Spleen (tissue), 11 donors: ENCODE measurements around the gene DRC1. TPM values are rescaled to one million over a fixed set of nuclear protein-coding genes. Genes with fewer than 3 reads are reported as not detected.

Experiments
- DNase-seq: peaks from one replicate; pipeline ENCODE4 v3.0.0-alpha.2; 2020
- H3K27ac ChIP-seq, 8 donors: fragments of 200-600 bp; sonication (generic) in 7 of 8; 1 replicate in 4 of 8; 2 replicates in 4 of 8; pipeline versions ENCODE4 v1.5.0 to v1.8.0; 2016 to 2021; ENCODE audit warnings: inconsistent platforms in 4 of 8, mild to moderate bottlenecking in 4 of 8, moderate library complexity in 1 of 8
- H3K27me3 ChIP-seq, 7 donors: fragments of 200-600 bp; sonication (generic) in 6 of 7; replicated peaks in 1 of 7; 1 replicate in 4 of 7; 2 replicates in 3 of 7; pipeline versions ENCODE4 v1.5.0 to v1.8.0; 2016 to 2021; ENCODE audit warnings: inconsistent platforms in 3 of 7, mild to moderate bottlenecking in 1 of 7
- H3K36me3 ChIP-seq, 6 donors: fragments of 200-600 bp; sonication (generic) in 5 of 6; 1 replicate in 4 of 6; 2 replicates in 2 of 6; pipeline versions ENCODE4 v1.5.0 to v1.8.0; 2016 to 2021; ENCODE audit warnings: inconsistent platforms in 2 of 6
- H3K4me1 ChIP-seq, 6 donors: fragments of 200-600 bp; sonication (generic) in 5 of 6; 1 replicate in 3 of 6; 2 replicates in 3 of 6; pipeline versions ENCODE4 v1.5.0 to v1.8.0; 2016 to 2021; ENCODE audit warnings: inconsistent platforms in 3 of 6
- H3K4me3 ChIP-seq, 8 donors: fragments of 200-600 bp; sonication (generic) in 7 of 8; 1 replicate in 4 of 8; 2 replicates in 4 of 8; pipeline versions ENCODE4 v1.5.0 to v1.8.0; 2016 to 2021; ENCODE audit warnings: inconsistent platforms in 4 of 8, mild to moderate bottlenecking in 4 of 8, moderate library complexity in 2 of 8
- H3K9me3 ChIP-seq, 8 donors: fragments of 200-600 bp; sonication (generic) in 7 of 8; 1 replicate in 4 of 8; 2 replicates in 4 of 8; pipeline versions ENCODE4 v1.5.0 to v1.8.0; 2016 to 2021; ENCODE audit warnings: inconsistent platforms in 4 of 8
- POLR2A ChIP-seq, 3 donors: fragments of 450-650 bp; IDR thresholded peaks; one replicate each; pipeline ENCODE4 v1.5.1; 2017; ENCODE audit warnings: antibody characterized with exemption in 3 of 3, mild to moderate bottlenecking in 1 of 3
- POLR2AphosphoS5 ChIP-seq, 3 donors: sonication (generic); formaldehyde crosslinking; IDR thresholded peaks; one replicate each; pipeline ENCODE4 v1.5.1; 2017; ENCODE audit warnings: antibody characterized with exemption in 3 of 3
- WGBS, 5 donors: extraction: QIAGEN DNeasy Blood & Tissue Kit in 3 of 5; methylation state at CpG; one replicate each; pipeline versions ENCODE4 v1.1.5 to v1.1.7; 2013 to 2018; 5-methylcytosine and 5-hydroxymethylcytosine counted together
- intact Hi-C: fragments of 100-400 bp; cut with DNase I; formaldehyde crosslinking; loops from one replicate; pipeline ENCODE4 v1.15.0; 2023; ENCODE audit warnings: low total_unique reads
- polyA plus RNA-seq, 3 donors: library from polyadenylated mRNA; stranded (reverse); fragments of 200-250 nt; gene quantifications; one replicate each; pipeline ENCODE4 v1.2.1, GENCODE V29; 2013
- total RNA-seq, 7 donors: library from RNA; depleted of rRNA in 3 of 7; stranded (reverse); fragments of >200 nt in 3 of 7; fragmentation: NEBNext Ultra II Directional in 4 of 7; extraction: Animal tissue kit (Norgen Biotek cat#: 25700) in 4 of 7; gene quantifications; one replicate each; pipeline versions ENCODE4 v1.1.0 to v1.2.1, GENCODE V29; 2016 to 2021
- TF ChIP-seq, protein P1 (sequence below), 11 experiments: fragments of 200-600 bp in 7 of 11; fragments of 450-650 bp in 4 of 11; sonication (generic) in 4 of 11; IDR thresholded peaks in 8 of 11; conservative IDR thresholded peaks in 3 of 11; 1 replicate in 7 of 11; 2 replicates in 4 of 11; pipeline versions ENCODE4 v1.4.0 to v1.8.0; 2016 to 2021; ENCODE audit warnings: antibody characterized with exemption in 11 of 11, inconsistent platforms in 4 of 11, mild to moderate bottlenecking in 1 of 11
- donor health status: healthy with polysubstance abuse.
- donor health status: DM: no; HTN: no; CAD: no; lungs with moderate emphysema.
- donor health status: DM: no; HTN: no; CAD: no.
- donor health status: Bipolar disorder and iron deficiency.
- donor health status: healthy.
- donor health status: DM: no; HTN: no; CAD: no.
- donor health status: DM: yes; HTN: yes; CAD: no.

DRC1 gene
- total and polyA plus RNA-seq, 10 donors, result 0.04 to 0.25 (median 0.23) TPM; not detected in 7

DNA sequence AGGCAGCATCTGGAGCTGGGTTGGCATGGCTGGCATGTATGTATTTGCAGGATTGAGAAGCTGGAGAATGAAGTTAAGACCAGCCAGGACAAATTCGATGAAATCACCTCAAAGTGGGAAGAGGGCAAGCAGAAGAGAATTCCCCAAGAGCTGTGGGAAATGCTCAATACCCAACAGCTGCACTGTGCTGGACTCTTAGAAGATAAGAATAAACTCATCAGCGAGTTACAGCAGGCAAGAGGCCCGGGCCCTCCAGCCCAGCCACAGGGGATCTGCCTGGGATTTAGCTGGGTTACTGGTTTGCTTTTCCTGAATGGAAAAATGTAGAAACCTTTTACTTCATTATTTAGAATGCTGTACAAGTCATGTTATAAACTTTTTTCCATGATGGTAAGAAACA, 22.5 kb downstream of the DRC1 start:
- Histone ChIP-seq H3K9me3 (peaks cover 0 to 4% (median 0%) of the 10 kb centered on the region in 8 donors), H3K27ac (no peak overlapping the region), H3K27me3 (no peaks in the 10 kb centered on the region), H3K4me3 (no peak overlapping the region), H3K4me1 (no peaks in the 10 kb centered on the region), H3K36me3 (no peaks in the 10 kb centered on the region)
- TF ChIP-seq, protein P1, sequence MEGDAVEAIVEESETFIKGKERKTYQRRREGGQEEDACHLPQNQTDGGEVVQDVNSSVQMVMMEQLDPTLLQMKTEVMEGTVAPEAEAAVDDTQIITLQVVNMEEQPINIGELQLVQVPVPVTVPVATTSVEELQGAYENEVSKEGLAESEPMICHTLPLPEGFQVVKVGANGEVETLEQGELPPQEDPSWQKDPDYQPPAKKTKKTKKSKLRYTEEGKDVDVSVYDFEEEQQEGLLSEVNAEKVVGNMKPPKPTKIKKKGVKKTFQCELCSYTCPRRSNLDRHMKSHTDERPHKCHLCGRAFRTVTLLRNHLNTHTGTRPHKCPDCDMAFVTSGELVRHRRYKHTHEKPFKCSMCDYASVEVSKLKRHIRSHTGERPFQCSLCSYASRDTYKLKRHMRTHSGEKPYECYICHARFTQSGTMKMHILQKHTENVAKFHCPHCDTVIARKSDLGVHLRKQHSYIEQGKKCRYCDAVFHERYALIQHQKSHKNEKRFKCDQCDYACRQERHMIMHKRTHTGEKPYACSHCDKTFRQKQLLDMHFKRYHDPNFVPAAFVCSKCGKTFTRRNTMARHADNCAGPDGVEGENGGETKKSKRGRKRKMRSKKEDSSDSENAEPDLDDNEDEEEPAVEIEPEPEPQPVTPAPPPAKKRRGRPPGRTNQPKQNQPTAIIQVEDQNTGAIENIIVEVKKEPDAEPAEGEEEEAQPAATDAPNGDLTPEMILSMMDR (IDR thresholded peaks at IDR 0.05 in 8 of 11, conservative IDR thresholded peaks at IDR 0.05 in 3 of 11), result no peak
- TF ChIP-seq POLR2A (IDR thresholded peaks at IDR 0.05), result no peak
- no peak for TF ChIP-seq POLR2AphosphoS5 (IDR thresholded peaks at IDR 0.05)
- WGBS, 5 donors, result 65 to 93% (median 87%) methylated on average over 3 of the region's 3 CpGs
- DNase-seq, result no peak
- intact Hi-C loops, result no loop called here

DNA sequence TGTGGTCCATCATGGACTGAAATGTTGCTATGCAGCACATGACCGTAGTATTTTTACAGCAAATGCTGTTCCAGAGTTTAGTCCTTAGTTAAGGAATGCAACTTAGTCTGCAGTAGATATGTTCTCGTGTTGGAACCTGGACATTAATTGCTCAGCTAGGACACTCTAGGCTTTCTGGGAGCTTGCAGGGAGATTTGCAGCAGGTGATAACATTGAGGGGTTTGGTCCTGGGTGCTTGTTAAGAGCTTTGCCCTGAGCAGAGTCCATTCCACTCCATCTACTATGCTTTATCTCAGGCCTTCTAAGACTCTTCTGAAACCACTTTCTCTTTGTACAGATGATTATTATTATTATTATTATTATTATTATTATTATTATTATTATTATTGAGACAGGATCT, 27.1 kb downstream of the DRC1 start:
- TF ChIP-seq POLR2AphosphoS5 (IDR thresholded peaks at IDR 0.05) (no peak), POLR2A (IDR thresholded peaks at IDR 0.05) (no peak)
- TF ChIP-seq, protein P1 (IDR thresholded peaks at IDR 0.05 in 8 of 11, conservative IDR thresholded peaks at IDR 0.05 in 3 of 11), result no peak
- Histone ChIP-seq H3K27ac (no peak overlapping the region), H3K4me3 (no peak overlapping the region), H3K36me3 (no peaks in the 10 kb centered on the region), H3K27me3 (no peaks in the 10 kb centered on the region), H3K9me3 (peaks cover 0 to 4% (median 0%) of the 10 kb centered on the region in 8 donors), H3K4me1 (no peaks in the 10 kb centered on the region)
- intact Hi-C loops, result no loop called here
- WGBS, 5 donors, result 88 to 99% (median 94%) methylated on average over 2 of the region's 2 CpGs
- no peak for DNase-seq

DNA sequence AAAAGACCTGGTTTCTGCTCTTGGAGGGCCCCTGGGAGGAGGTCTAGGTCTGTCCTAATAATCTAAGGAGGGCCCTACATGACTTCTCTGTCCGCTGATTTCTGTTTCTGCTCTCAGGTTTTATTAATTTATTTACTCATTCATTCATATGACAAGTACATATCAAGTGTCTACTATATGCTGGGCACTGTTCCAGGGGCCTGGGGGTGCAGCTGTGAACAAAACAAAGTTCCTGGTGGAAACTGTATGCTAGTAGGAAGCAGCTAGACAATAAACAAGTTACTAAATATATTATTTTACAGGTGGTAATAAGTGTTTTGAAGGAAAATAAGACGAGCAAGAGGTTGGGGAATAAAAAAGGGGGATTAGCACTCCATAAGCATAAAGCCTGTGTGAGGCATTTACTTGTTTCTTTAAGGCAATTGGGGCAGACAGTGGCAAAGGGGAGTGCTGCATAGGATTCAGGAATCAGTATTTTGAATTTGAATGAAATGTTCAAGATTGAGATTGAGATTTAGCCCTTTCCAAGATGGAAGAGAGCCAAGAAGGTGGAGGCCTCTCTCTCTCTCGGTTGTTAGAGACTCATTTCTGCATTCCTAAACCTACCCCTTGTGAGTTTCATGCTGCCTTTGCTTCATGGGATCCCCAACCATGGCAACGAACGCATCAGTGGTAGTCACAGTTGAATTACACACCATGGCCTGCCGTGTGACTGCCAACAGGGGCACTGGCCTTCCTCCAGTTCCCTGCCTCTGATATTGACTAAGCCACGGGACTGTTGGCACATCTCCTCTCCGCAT, 28.3 kb downstream of the DRC1 start:
- Histone ChIP-seq H3K27ac (no peak overlapping the region), H3K9me3 (peaks cover 0 to 3% (median 0%) of the 10 kb centered on the region in 8 donors), H3K36me3 (no peaks in the 10 kb centered on the region), H3K4me1 (no peaks in the 10 kb centered on the region), H3K4me3 (no peak overlapping the region), H3K27me3 (no peaks in the 10 kb centered on the region)
- intact Hi-C loops, result no loop called here
- TF ChIP-seq, protein P1 (IDR thresholded peaks at IDR 0.05 in 8 of 11, conservative IDR thresholded peaks at IDR 0.05 in 3 of 11), result no peak
- no peak for TF ChIP-seq POLR2A (IDR thresholded peaks at IDR 0.05)
- no peak for TF ChIP-seq POLR2AphosphoS5 (IDR thresholded peaks at IDR 0.05)
- no peak for DNase-seq
- 64 to 88% (median 82%) methylated on average over 8 of the region's 8 CpGs for WGBS, 5 donors

DNA sequence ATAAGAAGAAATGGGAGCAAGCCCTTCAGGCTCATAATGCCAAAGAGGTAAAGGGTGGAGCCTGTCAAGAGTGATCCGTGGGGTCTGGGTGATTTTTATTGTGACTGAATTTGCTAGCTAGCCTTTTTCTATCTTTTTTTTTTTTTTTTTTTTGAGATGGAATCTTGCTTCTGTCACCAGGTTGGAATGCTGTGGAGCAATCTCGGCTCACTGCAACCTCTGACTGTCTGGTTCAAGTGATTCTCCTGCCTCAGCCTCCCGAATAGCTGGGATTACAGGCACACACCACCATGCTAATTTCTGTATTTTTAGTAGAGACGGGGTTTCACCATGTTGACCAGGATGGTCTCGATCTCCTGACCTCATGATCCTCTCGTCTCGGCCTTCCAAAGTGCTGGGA, 29.1 kb downstream of the DRC1 start:
- no peak for DNase-seq
- Histone ChIP-seq H3K27ac (no peak overlapping the region), H3K9me3 (no peaks in the 10 kb centered on the region), H3K4me3 (no peak overlapping the region), H3K36me3 (no peaks in the 10 kb centered on the region), H3K27me3 (no peaks in the 10 kb centered on the region), H3K4me1 (no peaks in the 10 kb centered on the region)
- TF ChIP-seq POLR2A (IDR thresholded peaks at IDR 0.05) (no peak), POLR2AphosphoS5 (IDR thresholded peaks at IDR 0.05) (no peak)
- intact Hi-C loops, result no loop called here
- 91 to 95% (median 94%) methylated on average over 7 of the region's 7 CpGs for WGBS, 5 donors
